Retinal pigment epithelial cell (primary cell): ENCODE measurements around the gene ING1.

Source experiments
- DNase-seq: peaks from one replicate; pipeline ENCODE4 v3.0.0-alpha.2; 2010; ENCODE audit warnings: low read depth
- H3K4me3 ChIP-seq: 2 replicates; pipeline ENCODE4 v1.5.1; 2011; ENCODE audit warnings: mild to moderate bottlenecking, low read length, control low read depth, moderate library complexity
- CTCF ChIP-seq: conservative IDR thresholded peaks from 2 replicates; pipeline ENCODE4 v1.5.1; 2011; ENCODE audit warnings: low read depth, low read length, control low read depth, inconsistent platforms

Gene ING1

DNA sequence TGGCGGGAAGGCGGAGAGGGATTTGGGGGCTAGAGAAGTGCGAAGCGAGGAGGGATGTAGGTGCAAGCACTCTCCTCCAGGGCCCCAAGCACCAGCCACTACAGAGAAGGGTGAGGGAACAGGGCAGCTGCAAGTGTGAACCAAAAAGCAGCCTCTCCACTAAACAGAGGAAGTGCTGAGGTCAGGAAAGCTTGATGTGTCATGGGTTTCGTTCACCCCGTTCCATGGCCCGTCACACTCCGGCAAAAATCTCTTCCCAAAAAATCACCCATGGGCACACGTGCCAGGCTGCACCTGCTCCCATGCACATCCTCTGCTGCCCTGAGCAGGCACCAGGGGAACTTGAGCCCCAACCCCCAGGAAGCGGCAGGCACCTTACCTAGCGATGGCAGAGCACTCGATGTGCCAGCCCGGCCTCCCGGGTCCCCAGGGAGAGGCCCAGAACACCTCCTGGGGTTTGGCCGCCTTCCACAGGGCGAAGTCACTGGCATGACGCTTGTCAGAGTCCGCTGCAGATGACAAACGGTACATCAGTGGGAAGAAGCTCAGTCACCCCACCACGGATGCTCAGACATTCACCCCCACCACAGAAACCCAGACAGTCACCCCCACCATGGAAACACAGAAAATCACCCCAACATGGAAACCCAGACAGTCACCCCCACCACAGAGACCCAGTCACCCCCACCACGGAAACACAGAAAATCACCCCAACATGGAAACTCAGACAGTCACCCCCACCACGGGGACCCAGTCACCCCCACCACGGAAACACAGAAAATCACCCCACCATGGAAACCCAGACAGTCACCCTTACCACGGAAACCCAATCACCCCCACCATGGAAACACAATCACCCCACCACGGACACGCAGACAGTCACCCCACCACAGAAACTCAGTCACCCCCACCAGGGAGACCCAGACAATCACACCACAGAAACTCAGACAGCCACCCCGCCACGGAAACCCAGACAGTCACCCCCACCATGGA lies 36.6 kb upstream of the ING1 start:
- no peak overlapping the region for H3K4me3 ChIP-seq
- no peak for DNase-seq
- no peak for TF ChIP-seq CTCF

GRCh38 chr13:110677731-110678545 lies 35.6 kb upstream of the ING1 start:
- DNase-seq: no peak
- TF ChIP-seq CTCF: no peak
- H3K4me3 ChIP-seq: no peak overlapping the region

DNA sequence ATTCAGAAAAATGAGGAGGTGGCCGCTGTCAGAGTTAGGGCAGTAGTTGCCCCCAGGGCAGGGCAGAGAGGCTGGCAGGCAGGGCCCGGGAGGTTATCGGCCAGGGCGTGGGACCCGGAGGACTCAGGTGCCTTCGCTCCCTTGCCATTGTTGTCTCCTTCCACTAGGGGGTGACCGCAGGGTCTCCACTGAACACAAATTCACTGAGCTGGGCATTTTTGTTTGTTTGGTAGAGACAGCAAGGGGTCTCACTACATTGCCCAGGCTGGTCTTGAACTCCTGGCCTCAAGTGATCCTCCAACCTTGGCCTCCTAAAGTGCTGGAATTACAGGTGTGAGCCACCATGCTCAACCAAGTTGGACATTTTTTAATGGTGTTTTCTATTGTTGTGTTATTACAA lies 32.6 kb upstream of the ING1 start:
- DNase-seq: no peak
- TF ChIP-seq CTCF: peak; percentile 60
- H3K4me3 ChIP-seq: no peak overlapping the region

DNA sequence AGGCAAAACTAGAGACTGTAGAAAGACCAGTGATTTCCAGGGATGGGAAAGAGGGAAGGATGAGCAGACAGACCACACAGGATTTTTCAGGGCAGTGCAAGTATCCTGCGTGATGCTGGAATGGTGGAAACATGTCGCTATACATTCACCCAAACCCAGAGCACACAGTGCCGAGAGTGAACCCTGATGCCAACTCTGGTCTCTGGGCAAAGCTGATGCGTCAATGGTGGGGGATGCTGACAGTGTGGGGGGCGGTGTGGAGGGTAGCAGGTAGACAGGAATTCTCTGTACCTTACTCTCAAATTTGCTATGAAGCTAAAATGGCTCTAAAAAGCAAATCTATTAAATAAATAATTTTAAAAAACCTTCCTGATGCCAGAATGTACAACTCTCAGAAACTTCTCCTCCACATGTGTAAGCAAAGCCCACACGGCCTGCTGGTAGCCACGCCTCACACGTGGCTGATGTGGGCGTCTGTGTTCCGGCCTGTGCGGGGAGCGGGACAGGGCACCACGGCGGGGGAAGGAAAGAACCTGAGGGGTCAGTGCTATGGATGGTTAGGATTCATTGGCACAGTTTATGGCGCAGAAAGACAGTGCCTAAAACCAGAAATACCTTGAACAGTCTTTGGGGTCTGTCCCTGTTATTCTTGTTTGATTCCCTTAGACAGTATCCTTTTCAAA lies 31.5 kb upstream of the ING1 start:
- TF ChIP-seq CTCF: no peak
- DNase-seq: no peak
- H3K4me3 ChIP-seq: no peak overlapping the region

GRCh38 chr13:110682746-110683145 lies 30.8 kb upstream of the ING1 start:
- DNase-seq: no peak
- H3K4me3 ChIP-seq: no peak overlapping the region
- TF ChIP-seq CTCF: no peak

GRCh38 chr13:110683203-110683883 lies 30.2 kb upstream of the ING1 start:
- peak; percentile 59 for TF ChIP-seq CTCF
- H3K4me3 ChIP-seq: no peak overlapping the region
- DNase-seq: no peak
